HepG2 (cell line): ENCODE measurements around the gene LRRC45. TPM values are rescaled to one million over a fixed set of nuclear protein-coding genes. Genes with fewer than 3 reads are reported as not detected.

Source experiments
- GATA4 ChIP-seq: sonication (generic); IDR thresholded peaks from 2 replicates; pipeline ENCODE4 v1.6.1; 2016; ENCODE audit warnings: antibody characterized with exemption, low read depth, borderline replicate concordance
- HOXA5 ChIP-seq: sonication (generic); formaldehyde crosslinking; IDR thresholded peaks from 2 replicates; pipeline ENCODE4 v1.4.0; 2020; ENCODE audit warnings: missing genetic modification reagents
- MAZ ChIP-seq, 2 experiments: sonication (generic) in 1 of 2; formaldehyde crosslinking in 1 of 2; IDR thresholded peaks; 2 replicates each; pipeline versions ENCODE4 v1.5.0 to v1.6.1; 2012 to 2020; ENCODE audit warnings: low read depth in 2 of 2, mild to moderate bottlenecking in 2 of 2, borderline replicate concordance in 1 of 2, improper control_type of control experiment in 1 of 2, low read length in 1 of 2, missing genetic modification reagents in 1 of 2, moderate library complexity in 1 of 2
- MED13 ChIP-seq: sonication (generic); formaldehyde crosslinking; IDR thresholded peaks from 2 replicates; pipeline ENCODE4 v1.5.0; 2020; ENCODE audit warnings: missing genetic modification reagents
- ZNF564 ChIP-seq: sonication (generic); formaldehyde crosslinking; IDR thresholded peaks from 2 replicates; pipeline ENCODE4 v1.8.1; 2023; ENCODE audit warnings: mild to moderate bottlenecking, missing genetic modification reagents
- ZNF776 ChIP-seq: sonication (generic); formaldehyde crosslinking; IDR thresholded peaks from 2 replicates; pipeline ENCODE4 v1.4.0; 2020; ENCODE audit warnings: mild to moderate bottlenecking, missing genetic modification reagents
- polyA plus RNA-seq, 8 experiments: library from polyadenylated mRNA; depleted of rRNA in 3 of 8; stranded (reverse) in 7 of 8; unstranded in 1 of 8; fragments of >200 nt; fragmentation: Illumina TruSeq in 4 of 8; extraction: Trizol in 4 of 8; gene quantifications; 2 replicates each; pipeline versions ENCODE4 v1.2.1 to v1.2.3, GENCODE V29; 2011 to 2016; ENCODE audit warnings: low read depth in 4 of 8, missing spikeins in 1 of 8, mixed read lengths in 1 of 8; ENCODE audit not compliant: insufficient read depth in 1 of 8
- total RNA-seq, 5 experiments: library from RNA; depleted of rRNA; stranded (reverse); fragments of >200 nt; fragmentation: Illumina TruSeq; extraction: Trizol; gene quantifications; 2 replicates each; pipeline ENCODE4 v1.2.3, GENCODE V29; 2016; ENCODE audit warnings: low read depth in 1 of 5
- TF ChIP-seq, protein P1 (sequence below): sonication (generic); formaldehyde crosslinking; IDR thresholded peaks from 2 replicates; pipeline ENCODE4 v1.8.1; 2023; ENCODE audit warnings: mild to moderate bottlenecking, inconsistent platforms, moderate library complexity, missing genetic modification reagents, borderline replicate concordance
- TF ChIP-seq, protein P2 (sequence below): sonication (generic); formaldehyde crosslinking; IDR thresholded peaks from 2 replicates; pipeline ENCODE4 v1.4.0; 2020; ENCODE audit warnings: missing genetic modification reagents, borderline replicate concordance
- TF ChIP-seq, protein P3 (sequence below): IDR thresholded peaks from 2 replicates; pipeline ENCODE4 v1.6.1; 2016; ENCODE audit warnings: missing compliant biosample characterization, missing genetic modification reagents, borderline replicate concordance
- TF ChIP-seq, protein P4 (sequence below): sonication (generic); formaldehyde crosslinking; conservative IDR thresholded peaks from 2 replicates; pipeline ENCODE4 v1.8.0; 2022; ENCODE audit warnings: low read depth, missing genetic modification reagents
- TF ChIP-seq, protein P5 (sequence below): IDR thresholded peaks from 2 replicates; pipeline ENCODE4 v1.6.1; 2018; ENCODE audit warnings: missing genetic modification reagents, mild to moderate bottlenecking, missing compliant biosample characterization
- TF ChIP-seq, protein P6 (sequence below): sonication (generic); formaldehyde crosslinking; IDR thresholded peaks from 2 replicates; pipeline ENCODE4 v1.4.0; 2020; ENCODE audit warnings: missing genetic modification reagents, borderline replicate concordance

Gene LRRC45
- total and polyA plus RNA-seq, 2 of the 13 experiments (the other 11 are each of a cell fraction or from before 2014, with no cell fraction given) = 11.6 to 48.1 TPM

DNA sequence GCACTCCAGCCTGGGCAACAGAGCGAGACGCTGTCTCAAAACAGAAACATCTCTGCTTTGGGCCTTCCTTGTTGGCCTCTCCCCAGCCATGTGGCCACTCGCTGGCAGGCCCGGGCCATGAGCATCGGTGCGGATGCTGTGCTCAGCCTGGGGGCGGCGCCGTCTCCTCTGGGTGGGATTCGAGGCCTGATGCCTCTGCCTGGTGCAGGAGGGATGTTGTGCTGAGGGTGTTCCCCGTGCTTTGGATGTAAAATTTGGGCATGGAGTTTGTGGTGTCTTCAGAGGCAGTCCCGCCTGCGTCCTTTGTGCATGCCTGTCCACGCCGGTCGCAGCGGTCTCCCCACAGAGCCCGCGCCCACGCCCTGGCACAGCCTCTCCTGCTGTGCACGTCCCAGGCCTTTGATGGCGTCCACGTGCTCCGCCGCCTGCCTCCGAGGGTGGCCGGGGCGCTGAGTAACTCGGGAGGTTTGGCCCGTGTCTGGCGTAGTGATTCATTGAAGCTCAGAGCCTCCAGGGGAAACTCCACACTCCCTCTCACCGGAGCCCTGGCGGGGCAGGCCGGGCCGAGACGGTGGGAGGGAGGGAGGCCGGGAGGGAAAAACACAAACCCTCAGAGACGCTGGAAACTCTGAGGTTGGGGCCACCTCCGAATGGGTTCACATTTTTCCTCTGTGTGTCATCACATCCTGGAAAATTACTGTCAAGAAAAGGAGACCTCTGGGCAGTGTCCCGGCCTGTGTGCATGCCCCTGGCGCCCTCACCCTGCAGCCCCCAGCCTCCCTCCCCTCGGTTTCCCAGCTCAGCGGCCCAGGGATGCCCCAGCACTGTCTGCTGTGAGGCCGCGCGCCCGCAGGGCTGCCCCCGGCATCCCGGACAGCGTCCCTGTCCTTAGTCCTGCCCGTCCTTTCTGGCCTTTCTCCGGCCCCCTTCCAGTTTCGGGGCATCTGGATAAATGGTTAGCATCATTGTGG lies 19.4 kb upstream of the LRRC45 start (continued):
- TF ChIP-seq MAZ (IDR thresholded peaks at IDR 0.05; ENCODE audit: borderline replicate concordance, low read depth, low read length) = peak; percentile 85
- peak; percentile 88 for TF ChIP-seq MAZ (CRISPR knock-in tag; IDR thresholded peaks at IDR 0.05; ENCODE audit: low read depth)
- TF ChIP-seq HOXA5 (CRISPR knock-in tag) = peak; percentile 51; the same call in 1 of the 2 replicates
- TF ChIP-seq, protein P1, sequence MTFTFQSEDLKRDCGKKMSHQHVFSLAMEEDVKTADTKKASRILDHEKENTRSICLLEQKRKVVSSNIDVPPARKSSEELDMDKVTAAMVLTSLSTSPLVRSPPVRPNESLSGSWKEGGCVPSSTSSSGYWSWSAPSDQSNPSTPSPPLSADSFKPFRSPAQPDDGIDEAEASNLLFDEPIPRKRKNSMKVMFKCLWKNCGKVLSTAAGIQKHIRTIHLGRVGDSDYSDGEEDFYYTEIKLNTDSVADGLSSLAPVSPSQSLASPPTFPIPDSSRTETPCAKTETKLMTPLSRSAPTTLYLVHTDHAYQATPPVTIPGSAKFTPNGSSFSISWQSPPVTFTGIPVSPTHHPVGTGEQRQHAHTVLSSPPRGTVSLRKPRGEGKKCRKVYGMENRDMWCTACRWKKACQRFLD (CRISPR knock-in tag) = peak; percentile 77
- TF ChIP-seq, protein P2, sequence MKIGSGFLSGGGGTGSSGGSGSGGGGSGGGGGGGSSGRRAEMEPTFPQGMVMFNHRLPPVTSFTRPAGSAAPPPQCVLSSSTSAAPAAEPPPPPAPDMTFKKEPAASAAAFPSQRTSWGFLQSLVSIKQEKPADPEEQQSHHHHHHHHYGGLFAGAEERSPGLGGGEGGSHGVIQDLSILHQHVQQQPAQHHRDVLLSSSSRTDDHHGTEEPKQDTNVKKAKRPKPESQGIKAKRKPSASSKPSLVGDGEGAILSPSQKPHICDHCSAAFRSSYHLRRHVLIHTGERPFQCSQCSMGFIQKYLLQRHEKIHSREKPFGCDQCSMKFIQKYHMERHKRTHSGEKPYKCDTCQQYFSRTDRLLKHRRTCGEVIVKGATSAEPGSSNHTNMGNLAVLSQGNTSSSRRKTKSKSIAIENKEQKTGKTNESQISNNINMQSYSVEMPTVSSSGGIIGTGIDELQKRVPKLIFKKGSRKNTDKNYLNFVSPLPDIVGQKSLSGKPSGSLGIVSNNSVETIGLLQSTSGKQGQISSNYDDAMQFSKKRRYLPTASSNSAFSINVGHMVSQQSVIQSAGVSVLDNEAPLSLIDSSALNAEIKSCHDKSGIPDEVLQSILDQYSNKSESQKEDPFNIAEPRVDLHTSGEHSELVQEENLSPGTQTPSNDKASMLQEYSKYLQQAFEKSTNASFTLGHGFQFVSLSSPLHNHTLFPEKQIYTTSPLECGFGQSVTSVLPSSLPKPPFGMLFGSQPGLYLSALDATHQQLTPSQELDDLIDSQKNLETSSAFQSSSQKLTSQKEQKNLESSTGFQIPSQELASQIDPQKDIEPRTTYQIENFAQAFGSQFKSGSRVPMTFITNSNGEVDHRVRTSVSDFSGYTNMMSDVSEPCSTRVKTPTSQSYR (CRISPR knock-in tag) = peak; percentile 53; the same call in 1 of the 2 replicates
- TF ChIP-seq, protein P3, sequence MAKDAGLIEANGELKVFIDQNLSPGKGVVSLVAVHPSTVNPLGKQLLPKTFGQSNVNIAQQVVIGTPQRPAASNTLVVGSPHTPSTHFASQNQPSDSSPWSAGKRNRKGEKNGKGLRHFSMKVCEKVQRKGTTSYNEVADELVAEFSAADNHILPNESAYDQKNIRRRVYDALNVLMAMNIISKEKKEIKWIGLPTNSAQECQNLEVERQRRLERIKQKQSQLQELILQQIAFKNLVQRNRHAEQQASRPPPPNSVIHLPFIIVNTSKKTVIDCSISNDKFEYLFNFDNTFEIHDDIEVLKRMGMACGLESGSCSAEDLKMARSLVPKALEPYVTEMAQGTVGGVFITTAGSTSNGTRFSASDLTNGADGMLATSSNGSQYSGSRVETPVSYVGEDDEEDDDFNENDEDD (CRISPR knock-in tag) = peak; percentile 93; the same call in 1 of the 2 replicates
- TF ChIP-seq, protein P4, sequence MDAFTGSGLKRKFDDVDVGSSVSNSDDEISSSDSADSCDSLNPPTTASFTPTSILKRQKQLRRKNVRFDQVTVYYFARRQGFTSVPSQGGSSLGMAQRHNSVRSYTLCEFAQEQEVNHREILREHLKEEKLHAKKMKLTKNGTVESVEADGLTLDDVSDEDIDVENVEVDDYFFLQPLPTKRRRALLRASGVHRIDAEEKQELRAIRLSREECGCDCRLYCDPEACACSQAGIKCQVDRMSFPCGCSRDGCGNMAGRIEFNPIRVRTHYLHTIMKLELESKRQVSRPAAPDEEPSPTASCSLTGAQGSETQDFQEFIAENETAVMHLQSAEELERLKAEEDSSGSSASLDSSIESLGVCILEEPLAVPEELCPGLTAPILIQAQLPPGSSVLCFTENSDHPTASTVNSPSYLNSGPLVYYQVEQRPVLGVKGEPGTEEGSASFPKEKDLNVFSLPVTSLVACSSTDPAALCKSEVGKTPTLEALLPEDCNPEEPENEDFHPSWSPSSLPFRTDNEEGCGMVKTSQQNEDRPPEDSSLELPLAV = no peak
- 0 out of 2 replicates have a peak, but pooled peaks have one; percentile 58 for TF ChIP-seq ZNF564 (CRISPR knock-in tag)
- TF ChIP-seq ZNF776 (CRISPR knock-in tag) = peak; percentile 60; the same call in 1 of the 2 replicates
- TF ChIP-seq, protein P5, sequence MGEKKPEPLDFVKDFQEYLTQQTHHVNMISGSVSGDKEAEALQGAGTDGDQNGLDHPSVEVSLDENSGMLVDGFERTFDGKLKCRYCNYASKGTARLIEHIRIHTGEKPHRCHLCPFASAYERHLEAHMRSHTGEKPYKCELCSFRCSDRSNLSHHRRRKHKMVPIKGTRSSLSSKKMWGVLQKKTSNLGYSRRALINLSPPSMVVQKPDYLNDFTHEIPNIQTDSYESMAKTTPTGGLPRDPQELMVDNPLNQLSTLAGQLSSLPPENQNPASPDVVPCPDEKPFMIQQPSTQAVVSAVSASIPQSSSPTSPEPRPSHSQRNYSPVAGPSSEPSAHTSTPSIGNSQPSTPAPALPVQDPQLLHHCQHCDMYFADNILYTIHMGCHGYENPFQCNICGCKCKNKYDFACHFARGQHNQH (CRISPR knock-in tag) = peak; percentile 79
- TF ChIP-seq GATA4 = peak; percentile 40; the same call in 1 of the 2 replicates
- peak; percentile 79 for TF ChIP-seq MED13
- TF ChIP-seq, protein P6, sequence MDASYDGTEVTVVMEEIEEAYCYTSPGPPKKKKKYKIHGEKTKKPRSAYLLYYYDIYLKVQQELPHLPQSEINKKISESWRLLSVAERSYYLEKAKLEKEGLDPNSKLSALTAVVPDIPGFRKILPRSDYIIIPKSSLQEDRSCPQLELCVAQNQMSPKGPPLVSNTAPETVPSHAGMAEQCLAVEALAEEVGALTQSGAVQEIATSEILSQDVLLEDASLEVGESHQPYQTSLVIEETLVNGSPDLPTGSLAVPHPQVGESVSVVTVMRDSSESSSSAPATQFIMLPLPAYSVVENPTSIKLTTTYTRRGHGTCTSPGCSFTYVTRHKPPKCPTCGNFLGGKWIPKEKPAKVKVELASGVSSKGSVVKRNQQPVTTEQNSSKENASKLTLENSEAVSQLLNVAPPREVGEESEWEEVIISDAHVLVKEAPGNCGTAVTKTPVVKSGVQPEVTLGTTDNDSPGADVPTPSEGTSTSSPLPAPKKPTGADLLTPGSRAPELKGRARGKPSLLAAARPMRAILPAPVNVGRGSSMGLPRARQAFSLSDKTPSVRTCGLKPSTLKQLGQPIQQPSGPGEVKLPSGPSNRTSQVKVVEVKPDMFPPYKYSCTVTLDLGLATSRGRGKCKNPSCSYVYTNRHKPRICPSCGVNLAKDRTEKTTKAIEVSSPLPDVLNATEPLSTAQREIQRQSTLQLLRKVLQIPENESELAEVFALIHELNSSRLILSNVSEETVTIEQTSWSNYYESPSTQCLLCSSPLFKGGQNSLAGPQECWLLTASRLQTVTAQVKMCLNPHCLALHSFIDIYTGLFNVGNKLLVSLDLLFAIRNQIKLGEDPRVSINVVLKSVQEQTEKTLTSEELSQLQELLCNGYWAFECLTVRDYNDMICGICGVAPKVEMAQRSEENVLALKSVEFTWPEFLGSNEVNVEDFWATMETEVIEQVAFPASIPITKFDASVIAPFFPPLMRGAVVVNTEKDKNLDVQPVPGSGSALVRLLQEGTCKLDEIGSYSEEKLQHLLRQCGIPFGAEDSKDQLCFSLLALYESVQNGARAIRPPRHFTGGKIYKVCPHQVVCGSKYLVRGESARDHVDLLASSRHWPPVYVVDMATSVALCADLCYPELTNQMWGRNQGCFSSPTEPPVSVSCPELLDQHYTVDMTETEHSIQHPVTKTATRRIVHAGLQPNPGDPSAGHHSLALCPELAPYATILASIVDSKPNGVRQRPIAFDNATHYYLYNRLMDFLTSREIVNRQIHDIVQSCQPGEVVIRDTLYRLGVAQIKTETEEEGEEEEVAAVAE (CRISPR knock-in tag) = peak; percentile 77
